GM18907 (cell line): ENCODE measurements around the gene PTPRN2.

Experiments used
- ATAC-seq: cut with Tn5 transposase; IDR thresholded peaks from one replicate; pipeline ENCODE4 v1.9.1; 2021; ENCODE audit warnings: mild to moderate bottlenecking, moderate library complexity; ENCODE audit not compliant: unreplicated experiment

PTPRN2 gene

GRCh38 chr7:157870644-157871290 lies 716.9 kb downstream of the PTPRN2 start:
- no peak for ATAC-seq

- no peak for ATAC-seq
Observed at GRCh38 chr7:157869793-157870192, 717.8 kb downstream of the PTPRN2 start.

- ATAC-seq: no peak
Observed at GRCh38 chr7:157867685-157868305, 719.8 kb downstream of the PTPRN2 start.

GRCh38 chr7:157866336-157866924 lies 721.2 kb downstream of the PTPRN2 start:
- ATAC-seq: no peak

GRCh38 chr7:157865351-157866165 lies 722.1 kb downstream of the PTPRN2 start:
- no peak for ATAC-seq

- ATAC-seq: no peak
Observed at GRCh38 chr7:157864911-157865310, 722.7 kb downstream of the PTPRN2 start.

- ATAC-seq: no peak
Observed at GRCh38 chr7:157863906-157864810, 723.5 kb downstream of the PTPRN2 start.

- no peak for ATAC-seq
Observed at GRCh38 chr7:157863176-157863575, 724.4 kb downstream of the PTPRN2 start.

GRCh38 chr7:157862731-157863130 lies 724.9 kb downstream of the PTPRN2 start:
- no peak for ATAC-seq

- no peak for ATAC-seq
Observed at GRCh38 chr7:157861551-157861950, 726.1 kb downstream of the PTPRN2 start.

- no peak for ATAC-seq
Observed at GRCh38 chr7:157861031-157861491, 726.6 kb downstream of the PTPRN2 start.

- no peak for ATAC-seq
Observed at GRCh38 chr7:157860406-157860805, 727.2 kb downstream of the PTPRN2 start.

GRCh38 chr7:157859915-157860314 lies 727.7 kb downstream of the PTPRN2 start:
- ATAC-seq: no peak

- ATAC-seq: no peak
Observed at GRCh38 chr7:157857578-157858075, 730.0 kb downstream of the PTPRN2 start.

- ATAC-seq: no peak
Observed at GRCh38 chr7:157856873-157857577, 730.6 kb downstream of the PTPRN2 start.

GRCh38 chr7:157855452-157856213 lies 732.0 kb downstream of the PTPRN2 start:
- ATAC-seq: no peak

GRCh38 chr7:157855016-157855415 lies 732.6 kb downstream of the PTPRN2 start:
- no peak for ATAC-seq

- ATAC-seq: no peak
Observed at GRCh38 chr7:157854066-157854891, 733.3 kb downstream of the PTPRN2 start.
